Fibroblast of the aortic adventitia (primary cell): ENCODE data around the gene ARMH1. TPM values are rescaled to one million over a fixed set of nuclear protein-coding genes. Genes with fewer than 3 reads are reported as not detected.
"Not testable (repeated sequence)": the region's sequence is repeated elsewhere in the genome, so short reads cannot be mapped to it uniquely, and the experiment has no call there.

Experiments
- DNase-seq: peaks from one replicate; pipeline ENCODE4 v3.0.0-alpha.2; 2010; ENCODE audit warnings: low read depth
- H3K4me3 ChIP-seq: 2 replicates; pipeline ENCODE4 v1.5.1; 2011; ENCODE audit warnings: low read depth, mild to moderate bottlenecking, control low read depth, low read length, moderate library complexity
- CTCF ChIP-seq: IDR thresholded peaks from 2 replicates; pipeline ENCODE4 v1.5.1; 2011; ENCODE audit warnings: mild to moderate bottlenecking, low read length, control low read depth, inconsistent platforms; ENCODE audit not compliant: insufficient read depth
- total RNA-seq: library from RNA; depleted of rRNA; stranded (reverse); fragments of >200 nt; gene quantifications from 2 replicates; pipeline ENCODE4 v1.2.3, GENCODE V29; 2012; ENCODE audit warnings: low replicate concordance

The ARMH1 gene
- total RNA-seq, 1 donor = 1.7 TPM

DNA sequence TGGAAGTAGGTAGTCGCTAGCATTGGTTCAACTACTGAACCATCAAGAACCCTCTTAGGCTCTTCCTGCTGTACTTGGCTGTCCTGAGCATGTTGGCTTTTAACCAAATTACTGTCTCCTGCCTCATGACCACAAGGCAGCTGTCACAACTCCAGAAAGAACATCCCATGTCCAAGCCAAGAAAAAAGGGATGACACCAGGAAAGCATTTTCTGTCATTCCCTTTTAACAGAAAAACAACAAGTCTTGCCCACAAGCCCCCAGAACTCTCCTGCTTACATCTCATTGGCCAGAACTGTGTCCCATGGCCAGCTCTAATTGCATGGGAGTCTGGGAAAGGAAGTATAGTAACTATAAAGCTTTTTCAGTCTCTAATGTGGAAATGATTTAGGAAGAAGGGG, 58.9 kb downstream of the ARMH1 start:
- DNase-seq = peak; percentile 23
- no peak overlapping the region for H3K4me3 ChIP-seq
- TF ChIP-seq CTCF = no peak

DNA sequence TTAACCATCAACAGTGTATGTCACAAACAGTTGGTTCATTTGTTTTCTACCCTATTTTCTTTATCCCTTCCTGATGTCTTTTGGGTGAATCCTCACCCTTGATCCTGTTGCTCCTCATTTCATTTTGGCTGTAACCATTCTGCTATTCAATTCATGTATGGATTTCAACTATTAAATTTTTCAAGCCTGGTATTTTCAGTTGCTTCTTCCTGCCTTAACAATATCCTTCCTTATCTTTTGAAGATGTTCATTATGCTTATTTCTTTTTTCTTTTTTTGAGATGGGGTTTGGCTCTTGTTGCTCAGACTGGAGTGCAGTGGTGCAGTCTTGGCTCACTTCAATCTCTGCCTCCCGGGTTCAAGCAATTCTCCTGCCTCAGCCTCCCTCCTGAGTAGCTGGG, 59.3 kb downstream of the ARMH1 start:
- no peak for DNase-seq
- H3K4me3 ChIP-seq = no peak overlapping the region
- TF ChIP-seq CTCF = no peak

DNA sequence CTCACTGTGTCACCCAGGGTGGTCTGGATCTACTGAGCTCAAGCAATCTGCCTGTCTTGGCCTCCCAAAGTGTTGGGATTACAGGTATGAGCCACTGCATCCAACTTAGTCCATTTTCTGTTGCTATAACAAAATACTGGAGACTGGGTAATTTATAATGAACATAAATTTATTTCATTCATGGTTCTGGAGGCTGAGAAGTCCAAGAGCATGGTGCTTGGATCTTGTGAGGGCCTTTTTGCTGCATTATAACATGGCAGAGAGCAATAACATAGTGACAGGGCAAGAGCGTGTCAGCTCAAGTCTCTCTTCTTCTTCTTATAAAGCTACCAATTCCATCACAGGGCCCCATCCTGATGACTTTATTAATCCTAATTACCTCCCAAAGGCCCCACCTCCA, 61.5 kb downstream of the ARMH1 start:
- DNase-seq = no peak
- no peak for TF ChIP-seq CTCF
- no peak overlapping the region for H3K4me3 ChIP-seq

DNA sequence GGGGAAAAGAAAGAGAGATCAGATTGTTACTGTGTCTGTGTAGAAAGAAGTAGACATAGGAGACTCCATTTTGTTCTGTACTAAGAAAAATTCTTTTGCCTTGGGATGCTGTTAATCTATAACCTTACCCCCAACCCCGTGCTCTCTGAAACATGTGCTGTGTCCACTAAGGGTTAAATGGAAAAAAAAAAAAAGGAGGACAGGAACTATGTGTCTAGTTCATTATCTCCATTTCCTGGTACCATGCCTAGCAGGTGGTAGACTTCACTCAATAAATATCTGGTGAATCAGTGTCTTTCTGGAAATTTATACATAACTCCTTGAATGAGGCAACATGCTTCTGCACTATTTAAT, 64.4 kb downstream of the ARMH1 start:
- DNase-seq = not testable (repeated sequence)
- H3K4me3 ChIP-seq = peak overlapping the region; percentile 80

- H3K4me3 ChIP-seq = peak within 1 kb of the TSS; percentile 90
- DNase-seq = peak; percentile 97
- TF ChIP-seq CTCF = no peak
Measured at GRCh38 chr1:44739307-44740178, 65.0 kb downstream of the ARMH1 start, which contains the start of gene KIF2C. TSS of gene KIF2C (plus strand) at chr1:44739837. CDS start at chr1:44739933, 96 bp downstream.

GRCh38 chr1:44740179-44740617, 65.7 kb downstream of the ARMH1 start:
- H3K4me3 ChIP-seq = peak overlapping the region; percentile 90
- no peak for TF ChIP-seq CTCF
- no peak for DNase-seq

DNA sequence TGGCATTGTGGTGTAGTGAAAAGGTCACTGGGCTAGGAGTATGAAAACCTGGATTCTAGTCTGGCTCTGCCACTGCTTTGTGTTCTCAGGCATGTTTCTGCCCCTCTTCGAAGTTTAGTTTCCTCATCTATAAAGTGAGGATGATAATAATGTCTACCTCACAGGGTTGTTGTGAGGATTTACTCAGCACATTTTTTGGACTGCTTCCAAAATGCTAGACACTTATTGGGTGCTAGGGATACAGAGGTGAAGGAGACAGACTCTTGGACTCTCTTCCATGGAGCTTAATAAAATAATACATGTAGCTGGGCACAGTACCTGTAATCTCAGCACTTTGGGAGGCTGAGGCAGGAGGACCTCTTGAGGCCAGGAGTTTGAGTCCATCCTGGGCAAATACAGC, 68.7 kb downstream of the ARMH1 start:
- no peak for TF ChIP-seq CTCF
- H3K4me3 ChIP-seq = no peak overlapping the region
- no peak for DNase-seq
